GM15510 (cell line): ENCODE results near the gene VANGL1.

Experiments
- POLR2A ChIP-seq: IDR thresholded peaks from 3 replicates; pipeline ENCODE4 v1.6.1; 2011; ENCODE audit warnings: borderline replicate concordance; ENCODE audit not compliant: insufficient read length; ENCODE audit errors: extremely low read depth

VANGL1 gene

GRCh38 chr1:115632251-115633026, 9.3 kb upstream of the VANGL1 start:
- TF ChIP-seq POLR2A = no peak

- no peak for TF ChIP-seq POLR2A
Measured at GRCh38 chr1:115640384-115640783, 1.4 kb upstream of the VANGL1 start.

GRCh38 chr1:115642168-115643072, 650 bp downstream of the VANGL1 start:
- no peak for TF ChIP-seq POLR2A

GRCh38 chr1:115643225-115643624, 1.5 kb downstream of the VANGL1 start:
- no peak for TF ChIP-seq POLR2A

GRCh38 chr1:115643666-115644065, 1.9 kb downstream of the VANGL1 start:
- no peak for TF ChIP-seq POLR2A

GRCh38 chr1:115644109-115644508, 2.3 kb downstream of the VANGL1 start:
- no peak for TF ChIP-seq POLR2A

- no peak for TF ChIP-seq POLR2A
Measured at GRCh38 chr1:115647047-115647446, 5.3 kb downstream of the VANGL1 start.

GRCh38 chr1:115647507-115647906, 5.7 kb downstream of the VANGL1 start:
- TF ChIP-seq POLR2A = no peak

- no peak for TF ChIP-seq POLR2A
Measured at GRCh38 chr1:115647919-115648650, 6.3 kb downstream of the VANGL1 start.

- TF ChIP-seq POLR2A = no peak
Measured at GRCh38 chr1:115648717-115649691, 7.2 kb downstream of the VANGL1 start.

GRCh38 chr1:115649964-115650363, 8.2 kb downstream of the VANGL1 start:
- no peak for TF ChIP-seq POLR2A

- TF ChIP-seq POLR2A = no peak
Measured at GRCh38 chr1:115650961-115651360, 9.2 kb downstream of the VANGL1 start.

- no peak for TF ChIP-seq POLR2A
Measured at GRCh38 chr1:115651391-115651790, 9.6 kb downstream of the VANGL1 start.
